GM18868 (cell line): Measurements from ENCODE around the gene FOXL3.
"Not testable (repeated sequence)": the region's sequence is repeated elsewhere in the genome, so short reads cannot be mapped to it uniquely, and the experiment has no call there.

Source experiments
- ATAC-seq: cut with Tn5 transposase; IDR thresholded peaks from one replicate; pipeline ENCODE4 v1.9.1; 2021; ENCODE audit warnings: mild to moderate bottlenecking, moderate library complexity; ENCODE audit not compliant: unreplicated experiment

Gene FOXL3

GRCh38 chr7:286266-286665 lies 3.7 kb upstream of the FOXL3 start:
- ATAC-seq = no peak

GRCh38 chr7:288671-289101 lies 1.3 kb upstream of the FOXL3 start:
- ATAC-seq = no peak

- ATAC-seq = no peak
Measured at GRCh38 chr7:289209-289755, 688 bp upstream of the FOXL3 start.

- ATAC-seq = no peak
Measured at GRCh38 chr7:290554-291372, 793 bp downstream of the FOXL3 start.

GRCh38 chr7:291373-292092 lies 1.6 kb downstream of the FOXL3 start:
- ATAC-seq = no peak

GRCh38 chr7:292226-292625 lies 2.3 kb downstream of the FOXL3 start:
- no peak for ATAC-seq

GRCh38 chr7:292826-293225 lies 2.9 kb downstream of the FOXL3 start:
- no peak for ATAC-seq

- no peak for ATAC-seq
Measured at GRCh38 chr7:293681-294439, 3.9 kb downstream of the FOXL3 start.

- no peak for ATAC-seq
Measured at GRCh38 chr7:294440-295154, 4.6 kb downstream of the FOXL3 start.

GRCh38 chr7:295155-296154 lies 5.5 kb downstream of the FOXL3 start:
- ATAC-seq = no peak

GRCh38 chr7:296373-296945 lies 6.5 kb downstream of the FOXL3 start:
- ATAC-seq = no peak

- ATAC-seq = not testable (repeated sequence)
Measured at GRCh38 chr7:297141-297540, 7.2 kb downstream of the FOXL3 start.

- ATAC-seq = no peak
Measured at GRCh38 chr7:297611-298374, 7.8 kb downstream of the FOXL3 start.

GRCh38 chr7:298375-298702 lies 8.4 kb downstream of the FOXL3 start:
- no peak for ATAC-seq

GRCh38 chr7:298743-299142 lies 8.8 kb downstream of the FOXL3 start:
- no peak for ATAC-seq

GRCh38 chr7:299169-299568 lies 9.2 kb downstream of the FOXL3 start:
- no peak for ATAC-seq

- no peak for ATAC-seq
Measured at GRCh38 chr7:299628-300027, 9.7 kb downstream of the FOXL3 start.

GRCh38 chr7:300048-300447 lies 10.1 kb downstream of the FOXL3 start:
- ATAC-seq = no peak
